Stomach (tissue), 9 donors: Measurements from ENCODE around the gene DOCK4. TPM values are rescaled to one million over a fixed set of nuclear protein-coding genes. Genes with fewer than 3 reads are reported as not detected.

Source experiments
- DNase-seq, 2 donors: peaks; one replicate each; pipeline versions ENCODE4 v3.0.0 to v3.0.0-alpha.2; 2013 to 2019
- H3K27ac ChIP-seq, 5 donors: fragments of 200-600 bp in 4 of 5; sonication (generic) in 4 of 5; one replicate each; pipeline ENCODE4 v1.5.1; 2013 to 2019; ENCODE audit warnings: mild to moderate bottlenecking in 1 of 5, moderate library complexity in 1 of 5
- H3K27me3 ChIP-seq, 3 donors: fragments of 200-600 bp; sonication (generic); one replicate each; pipeline ENCODE4 v1.5.1; 2017 to 2019; ENCODE audit warnings: mixed run types in 1 of 3
- H3K36me3 ChIP-seq, 4 donors: fragments of 200-600 bp; sonication (generic); 1 replicate in 3 of 4; 2 replicates in 1 of 4; pipeline ENCODE4 v1.5.1; 2016 to 2019
- H3K4me1 ChIP-seq, 4 donors: fragments of 200-600 bp; sonication (generic); one replicate each; pipeline ENCODE4 v1.5.1; 2016 to 2019
- H3K4me3 ChIP-seq, 4 donors: fragments of 200-600 bp; sonication (generic) in 3 of 4; one replicate each; pipeline ENCODE4 v1.5.1; 2016 to 2019; ENCODE audit warnings: mild to moderate bottlenecking in 1 of 4
- H3K9me3 ChIP-seq, 4 donors: fragments of 200-600 bp; sonication (generic); one replicate each; pipeline ENCODE4 v1.5.1; 2016 to 2019
- CTCF ChIP-seq, 7 experiments: fragments of 450-650 bp in 4 of 7; fragments of 200-600 bp in 3 of 7; sonication (generic) in 3 of 7; IDR thresholded peaks; one replicate each; pipeline ENCODE4 v1.5.1; 2016 to 2019; ENCODE audit warnings: antibody characterized with exemption in 7 of 7, control low read depth in 2 of 7, mild to moderate bottlenecking in 1 of 7
- EP300 ChIP-seq: sonication (generic); formaldehyde crosslinking; IDR thresholded peaks from one replicate; pipeline ENCODE4 v1.6.1; 2017; ENCODE audit warnings: antibody characterized with exemption
- POLR2A ChIP-seq, 4 donors: fragments of 450-650 bp; IDR thresholded peaks; one replicate each; pipeline ENCODE4 v1.6.1; 2016; ENCODE audit warnings: antibody characterized with exemption in 4 of 4, control low read depth in 2 of 4, mild to moderate bottlenecking in 1 of 4, moderate library complexity in 1 of 4
- POLR2AphosphoS5 ChIP-seq, 3 donors: sonication (generic); formaldehyde crosslinking; IDR thresholded peaks; one replicate each; pipeline ENCODE4 v1.6.1; 2016; ENCODE audit warnings: antibody characterized with exemption in 3 of 3
- WGBS, 5 donors: extraction: QIAGEN DNeasy Blood & Tissue Kit in 3 of 5; methylation state at CpG; one replicate each; pipeline versions ENCODE4 v1.1.5 to v1.1.7; 2013 to 2018; 5-methylcytosine and 5-hydroxymethylcytosine counted together
- intact Hi-C: fragments of 100-400 bp; cut with DNase I; formaldehyde crosslinking; loops from one replicate; pipeline ENCODE4 v1.15.1; 2023; ENCODE audit warnings: low total_unique reads
- polyA plus RNA-seq, 3 donors: library from polyadenylated mRNA; stranded (reverse); fragments of 200-250 nt; gene quantifications; one replicate each; pipeline ENCODE4 v1.2.3, GENCODE V29; 2013
- total RNA-seq, 5 donors: library from RNA; depleted of rRNA; stranded (reverse); fragments of >200 nt; gene quantifications; one replicate each; pipeline versions ENCODE4 v1.1.0 to v1.2.3, GENCODE V29; 2014 to 2016
- donor health status: healthy with polysubstance abuse.
- donor health status: Bipolar disorder and iron deficiency.
- donor health status: healthy.

The DOCK4 gene
- total and polyA plus RNA-seq, 8 donors = 1.1 to 54.9 (median 16.4) TPM

GRCh38 chr7:111894518-111894917 lies 311.7 kb downstream of the DOCK4 start:
- DNase-seq = no peak
- 88 to 100% (median 94%) methylated on average over 1 of the region's 1 CpG for WGBS, 5 donors

DNA sequence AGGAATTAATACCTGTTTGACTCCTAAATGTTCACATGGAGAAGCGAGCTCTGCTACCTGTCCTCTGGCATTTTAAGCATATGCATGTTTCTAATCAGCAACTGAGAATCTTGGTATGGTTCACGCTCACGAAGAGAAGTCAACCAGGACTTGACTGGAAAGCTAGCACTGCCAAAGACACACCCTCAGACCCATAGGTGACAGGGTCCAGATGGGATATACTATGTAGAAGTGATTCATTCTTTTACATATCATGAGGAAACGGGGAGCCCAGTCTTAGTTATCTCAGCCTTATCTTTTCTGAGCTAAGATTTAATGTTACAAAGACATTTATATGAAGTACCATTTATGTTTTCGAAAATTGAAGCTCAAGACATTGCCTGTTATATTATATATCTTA lies 313.0 kb downstream of the DOCK4 start:
- TF ChIP-seq EP300 = no peak
- TF ChIP-seq CTCF (IDR thresholded peaks at IDR 0.05) = no peak
- TF ChIP-seq POLR2AphosphoS5 (IDR thresholded peaks at IDR 0.05) = no peak
- TF ChIP-seq POLR2A (IDR thresholded peaks at IDR 0.05) = no peak
- WGBS, 5 donors = 69 to 83% (median 81%) methylated on average over 5 of the region's 5 CpGs
- DNase-seq = no peak
- Histone ChIP-seq H3K9me3 (no peaks in the 10 kb centered on the region), H3K4me1 (no peaks in the 10 kb centered on the region), H3K27me3 (no peaks in the 10 kb centered on the region), H3K27ac (no peak overlapping the region), H3K36me3 (no peaks in the 10 kb centered on the region), H3K4me3 (no peak overlapping the region)
- intact Hi-C loops = no loop called here

More at GRCh38 chr7:111894518-111894917, 311.7 kb downstream of the DOCK4 start:
- Histone ChIP-seq H3K27me3 (no peaks in the 10 kb centered on the region), H3K9me3 (no peaks in the 10 kb centered on the region), H3K4me3 (no peak overlapping the region), H3K36me3 (peaks cover 0 to 10% (median 5%) of the 10 kb centered on the region in 4 donors), H3K27ac (no peak overlapping the region), H3K4me1 (no peaks in the 10 kb centered on the region)
- intact Hi-C loops = no loop called here
- no peak for TF ChIP-seq CTCF (IDR thresholded peaks at IDR 0.05)
- TF ChIP-seq EP300 = no peak
- TF ChIP-seq POLR2A (IDR thresholded peaks at IDR 0.05) = no peak
- TF ChIP-seq POLR2AphosphoS5 (IDR thresholded peaks at IDR 0.05) = no peak

DNA sequence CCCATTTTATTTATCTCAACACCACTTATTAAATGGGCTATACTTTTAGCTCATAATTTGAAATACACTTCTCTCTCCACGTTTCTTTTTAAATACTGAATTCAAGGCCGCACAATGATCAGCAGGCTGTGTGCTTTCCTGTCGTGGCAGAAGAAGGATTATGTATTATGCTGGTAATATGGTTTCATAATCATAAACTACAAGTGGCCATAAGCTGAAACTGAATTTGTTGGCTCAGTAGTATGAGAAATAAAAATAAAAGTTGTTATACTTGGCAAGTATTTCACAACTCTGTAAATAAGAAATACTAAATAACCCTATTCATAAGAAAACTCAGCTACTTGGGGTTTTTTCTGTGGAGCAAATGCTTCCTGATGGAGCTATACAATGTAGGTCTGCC lies 313.6 kb downstream of the DOCK4 start:
- no peaks in the 10 kb centered on the region for H3K27me3 ChIP-seq
- no peaks in the 10 kb centered on the region for H3K36me3 ChIP-seq
- H3K27ac ChIP-seq = no peak overlapping the region
- H3K4me1 ChIP-seq = no peaks in the 10 kb centered on the region
- no peak for TF ChIP-seq POLR2A (IDR thresholded peaks at IDR 0.05)
- TF ChIP-seq CTCF (IDR thresholded peaks at IDR 0.05) = no peak
- no peak for TF ChIP-seq POLR2AphosphoS5 (IDR thresholded peaks at IDR 0.05)
- H3K9me3 ChIP-seq = no peaks in the 10 kb centered on the region
- 61 to 72% (median 64%) methylated on average over 3 of the region's 3 CpGs for WGBS, 5 donors
- DNase-seq = no peak
- H3K4me3 ChIP-seq = no peak overlapping the region
- intact Hi-C loops = no loop called here

GRCh38 chr7:111887734-111888133 lies 318.5 kb downstream of the DOCK4 start:
- no peaks in the 10 kb centered on the region for H3K36me3 ChIP-seq
- no peak overlapping the region for H3K27ac ChIP-seq
- 76 to 90% (median 84%) methylated on average over 1 of the region's 1 CpG for WGBS, 5 donors
- no peak overlapping the region for H3K4me3 ChIP-seq
- H3K9me3 ChIP-seq = no peaks in the 10 kb centered on the region
- no peaks in the 10 kb centered on the region for H3K27me3 ChIP-seq
- TF ChIP-seq POLR2A (IDR thresholded peaks at IDR 0.05) = no peak
- TF ChIP-seq CTCF (IDR thresholded peaks at IDR 0.05) = no peak
- no peak for TF ChIP-seq EP300
- TF ChIP-seq POLR2AphosphoS5 (IDR thresholded peaks at IDR 0.05) = no peak
- intact Hi-C loops = no loop called here
- DNase-seq = no peak
- no peaks in the 10 kb centered on the region for H3K4me1 ChIP-seq
